ENCODE results near the gene GFRA4. TPM values are rescaled to one million over a fixed set of nuclear protein-coding genes. Genes with fewer than 3 reads are reported as not detected.

GFRA4 gene
- total and polyA plus RNA-seq, 2 experiments from 2014 or later = not detected

GRCh38 chr20:3663858-3664257 lies 659 bp upstream of the GFRA4 start:
- 73 to 84% methylated on average over 2 of the region's 2 CpGs for WGBS, 2 experiments (ENCODE audit: low coverage in 1 of 2, low lambda C conversion rate in 2 of 2, missing lambda C conversion rate in 2 of 2)
- DNase-seq = no peak

GRCh38 chr20:3661814-3662665 lies 1.2 kb downstream of the GFRA4 start:
- 68 to 70% methylated on average over 12 of the region's 12 CpGs for WGBS, 2 experiments (ENCODE audit: low coverage in 1 of 2, low lambda C conversion rate in 2 of 2, missing lambda C conversion rate in 2 of 2)
- peaks cover 31% of the 10 kb centered on the region for H3K27me3 ChIP-seq (replicated peaks; ENCODE audit: insufficient read depth)
- H3K36me3 ChIP-seq (ENCODE audit: low read depth) = no peaks in the 10 kb centered on the region
- no peak overlapping the region for H3K4me2 ChIP-seq (ENCODE audit: unreplicated experiment)
- H3K9me2 ChIP-seq (ENCODE audit: insufficient read depth) = no peaks in the 10 kb centered on the region
- no peaks in the 10 kb centered on the region for H4K20me1 ChIP-seq (ENCODE audit: insufficient read depth)
- H3K4me3 ChIP-seq = no peak overlapping the region
- no peaks in the 10 kb centered on the region for H3K9me3 ChIP-seq (ENCODE audit: low read depth)
- H3K79me2 ChIP-seq (ENCODE audit: insufficient read depth) = no peaks in the 10 kb centered on the region
- TF ChIP-seq EZH2phosphoT487 (IDR thresholded peaks at IDR 0.05; ENCODE audit: insufficient read depth, low read depth) (no peak), EZH2 (IDR thresholded peaks at IDR 0.05; ENCODE audit: insufficient read depth, poor library complexity, severe bottlenecking) (no peak)
- no peak overlapping the region for H3K9ac ChIP-seq
- 0 out of 2 replicates have a peak, but pooled peaks cover 4% of the 10 kb centered on the region for H3F3A ChIP-seq (ENCODE audit: insufficient read depth)
- no peak overlapping the region for H3K27ac ChIP-seq
- no peak overlapping the region for H2AFZ ChIP-seq
- no peak for DNase-seq
- H3K4me1 ChIP-seq (ENCODE audit: insufficient read depth) = no peaks in the 10 kb centered on the region
- in situ Hi-C loops (cut with MboI) = no loop called here

More at GRCh38 chr20:3663858-3664257, 659 bp upstream of the GFRA4 start:
- in situ Hi-C loops (cut with MboI) = no loop called here
- Histone ChIP-seq H3K9me3 (ENCODE audit: low read depth) (no peaks in the 10 kb centered on the region), H2AFZ (no peak overlapping the region), H3K27me3 (replicated peaks; ENCODE audit: insufficient read depth) (peaks cover 27% of the 10 kb centered on the region), H3K4me1 (ENCODE audit: insufficient read depth) (no peaks in the 10 kb centered on the region), H3K4me2 (ENCODE audit: unreplicated experiment) (no peak overlapping the region), H4K20me1 (ENCODE audit: insufficient read depth) (no peaks in the 10 kb centered on the region), H3K9me2 (ENCODE audit: insufficient read depth) (no peaks in the 10 kb centered on the region), H3F3A (ENCODE audit: insufficient read depth) (0 out of 2 replicates have a peak, but pooled peaks cover 4% of the 10 kb centered on the region), H3K4me3 (no peak overlapping the region), H3K27ac (no peak overlapping the region), H3K36me3 (ENCODE audit: low read depth) (no peaks in the 10 kb centered on the region), H3K9ac (no peak overlapping the region), H3K79me2 (ENCODE audit: insufficient read depth) (no peaks in the 10 kb centered on the region)
- TF ChIP-seq EZH2phosphoT487 (IDR thresholded peaks at IDR 0.05; ENCODE audit: insufficient read depth, low read depth) = no peak
- no peak for TF ChIP-seq EZH2 (IDR thresholded peaks at IDR 0.05; ENCODE audit: insufficient read depth, poor library complexity, severe bottlenecking)

- H3K9ac ChIP-seq = no peak overlapping the region
- WGBS, 2 experiments (ENCODE audit: low coverage in 1 of 2, low lambda C conversion rate in 2 of 2, missing lambda C conversion rate in 2 of 2) = 13 to 14% methylated on average over 38 to 50 of the region's 60 CpGs
- H3K9me3 ChIP-seq (ENCODE audit: low read depth) = no peaks in the 10 kb centered on the region
- H4K20me1 ChIP-seq (ENCODE audit: insufficient read depth) = no peaks in the 10 kb centered on the region
- in situ Hi-C loops (cut with MboI) = no loop called here
- 0 out of 2 replicates have a peak, but pooled peaks cover 4% of the 10 kb centered on the region for H3F3A ChIP-seq (ENCODE audit: insufficient read depth)
- no peak overlapping the region for H3K4me2 ChIP-seq (ENCODE audit: unreplicated experiment)
- H3K9me2 ChIP-seq (ENCODE audit: insufficient read depth) = no peaks in the 10 kb centered on the region
- peak; percentile 14 for DNase-seq
- no peaks in the 10 kb centered on the region for H3K4me1 ChIP-seq (ENCODE audit: insufficient read depth)
- H3K36me3 ChIP-seq (ENCODE audit: low read depth) = no peaks in the 10 kb centered on the region
- H3K79me2 ChIP-seq (ENCODE audit: insufficient read depth) = no peaks in the 10 kb centered on the region
- no peak overlapping the region for H2AFZ ChIP-seq
- peak overlapping the region; percentile 21; the same call in 1 of the 2 replicates for H3K4me3 ChIP-seq
- peaks cover 31% of the 10 kb centered on the region for H3K27me3 ChIP-seq (replicated peaks; ENCODE audit: insufficient read depth)
- TF ChIP-seq EZH2 (IDR thresholded peaks at IDR 0.05; ENCODE audit: insufficient read depth, poor library complexity, severe bottlenecking) (no peak), EZH2phosphoT487 (IDR thresholded peaks at IDR 0.05; ENCODE audit: insufficient read depth, low read depth) (no peak)
- no peak overlapping the region for H3K27ac ChIP-seq
These were observed 2.0 kb downstream of the GFRA4 start for GRCh38 chr20:3661060-3661813.

GRCh38 chr20:3660262-3661059 lies 2.7 kb downstream of the GFRA4 start:
- H4K20me1 ChIP-seq (ENCODE audit: insufficient read depth) = no peaks in the 10 kb centered on the region
- DNase-seq = peak; percentile 20
- H3K9ac ChIP-seq = no peak overlapping the region
- H3K4me3 ChIP-seq = peak overlapping the region; percentile 21; the same call in 1 of the 2 replicates
- no peak overlapping the region for H2AFZ ChIP-seq
- 5 to 6% methylated on average over 34 to 46 of the region's 75 CpGs for WGBS, 2 experiments (ENCODE audit: low coverage in 1 of 2, low lambda C conversion rate in 2 of 2, missing lambda C conversion rate in 2 of 2)
- TF ChIP-seq EZH2phosphoT487 (IDR thresholded peaks at IDR 0.05; ENCODE audit: insufficient read depth, low read depth) (no peak), EZH2 (IDR thresholded peaks at IDR 0.05; ENCODE audit: insufficient read depth, poor library complexity, severe bottlenecking) (peak; percentile 54)
- H3K9me2 ChIP-seq (ENCODE audit: insufficient read depth) = no peaks in the 10 kb centered on the region
- H3K9me3 ChIP-seq (ENCODE audit: low read depth) = no peaks in the 10 kb centered on the region
- no peaks in the 10 kb centered on the region for H3K4me1 ChIP-seq (ENCODE audit: insufficient read depth)
- no peaks in the 10 kb centered on the region for H3K36me3 ChIP-seq (ENCODE audit: low read depth)
- H3K79me2 ChIP-seq (ENCODE audit: insufficient read depth) = no peaks in the 10 kb centered on the region
- no peak overlapping the region for H3K4me2 ChIP-seq (ENCODE audit: unreplicated experiment)
- H3K27ac ChIP-seq = no peak overlapping the region
- H3F3A ChIP-seq (ENCODE audit: insufficient read depth) = 0 out of 2 replicates have a peak, but pooled peaks cover 4% of the 10 kb centered on the region
- in situ Hi-C loops (cut with MboI) = no loop called here
- peaks cover 31% of the 10 kb centered on the region for H3K27me3 ChIP-seq (replicated peaks; ENCODE audit: insufficient read depth)
